Neuronal stem cell (in vitro differentiated cells): ENCODE data around the gene KIRREL2.

ENCODE experiments used
- DNase-seq: peaks from one replicate; pipeline ENCODE4 v3.0.0-alpha.2; 2013; ENCODE audit warnings: low spot score
- H2AFZ ChIP-seq: one replicate; pipeline ENCODE4 v1.6.1; 2013; ENCODE audit warnings: mild to moderate bottlenecking, low read length, inconsistent platforms
- H2AK5ac ChIP-seq: 2 replicates; pipeline ENCODE4 v1.6.1; 2013; ENCODE audit warnings: low read depth, mild to moderate bottlenecking, inconsistent platforms, low read length, moderate library complexity, mixed read lengths
- H2BK120ac ChIP-seq: 2 replicates; pipeline ENCODE4 v1.6.1; 2013; ENCODE audit warnings: low read depth, mild to moderate bottlenecking, inconsistent platforms, low read length, moderate library complexity, mixed read lengths
- H2BK12ac ChIP-seq: one replicate; pipeline ENCODE4 v1.6.1; 2013; ENCODE audit warnings: low read length, inconsistent platforms
- H2BK15ac ChIP-seq: 2 replicates; pipeline ENCODE4 v1.6.1; 2013; ENCODE audit warnings: mild to moderate bottlenecking, low read length, inconsistent platforms, mixed read lengths
- H2BK5ac ChIP-seq: one replicate; pipeline ENCODE4 v1.6.1; 2013; ENCODE audit warnings: inconsistent platforms, mild to moderate bottlenecking, low read length, moderate library complexity
- H3K14ac ChIP-seq: one replicate; pipeline ENCODE4 v1.6.1; 2013; ENCODE audit warnings: low read length, inconsistent platforms
- H3K18ac ChIP-seq: 2 replicates; pipeline ENCODE4 v1.6.1; 2013; ENCODE audit warnings: low read length, inconsistent platforms
- H3K23ac ChIP-seq: 2 replicates; pipeline ENCODE4 v1.6.1; 2013; ENCODE audit warnings: low read depth, mild to moderate bottlenecking, mixed read lengths, low read length, inconsistent platforms; ENCODE audit not compliant: poor library complexity
- H3K27ac ChIP-seq: replicated peaks from 3 replicates; pipeline ENCODE4 v1.5.1; 2013; ENCODE audit warnings: low read length, inconsistent platforms
- H3K27me3 ChIP-seq, 3 experiments: 2 replicates each; pipeline ENCODE4 v1.6.1; 2013; ENCODE audit warnings: low read length in 3 of 3, mild to moderate bottlenecking in 2 of 3, inconsistent platforms in 1 of 3, low read depth in 1 of 3, mixed read lengths in 1 of 3, moderate library complexity in 1 of 3; ENCODE audit not compliant: control insufficient read depth in 3 of 3, insufficient read depth in 3 of 3
- H3K36me3 ChIP-seq, 2 donors: replicated peaks in 1 of 2; 2 replicates each; pipeline ENCODE4 v1.6.1; 2013; ENCODE audit warnings: low read length in 2 of 2; ENCODE audit not compliant: control insufficient read depth in 2 of 2, insufficient read depth in 2 of 2
- H3K4ac ChIP-seq: 2 replicates; pipeline ENCODE4 v1.6.1; 2013; ENCODE audit warnings: inconsistent platforms, mild to moderate bottlenecking, low read length, moderate library complexity
- H3K4me1 ChIP-seq, 2 donors: 1 replicate in 1 of 2; 2 replicates in 1 of 2; pipeline ENCODE4 v1.6.1; 2013; ENCODE audit warnings: low read length in 2 of 2, low read depth in 1 of 2; ENCODE audit not compliant: control insufficient read depth in 2 of 2, insufficient read depth in 1 of 2
- H3K4me2 ChIP-seq: one replicate; pipeline ENCODE4 v1.6.1; 2013; ENCODE audit warnings: mild to moderate bottlenecking, low read length, inconsistent platforms; ENCODE audit not compliant: insufficient read depth, poor library complexity, severe bottlenecking
- H3K4me3 ChIP-seq, 2 donors: 2 replicates each; pipeline ENCODE4 v1.5.1; 2013; ENCODE audit warnings: low read length in 2 of 2, mild to moderate bottlenecking in 2 of 2, inconsistent platforms in 1 of 2, moderate library complexity in 1 of 2
- H3K79me1 ChIP-seq: one replicate; pipeline ENCODE4 v1.6.1; 2013; ENCODE audit warnings: low read depth, mild to moderate bottlenecking, inconsistent platforms, low read length, moderate library complexity
- H3K9ac ChIP-seq: one replicate; pipeline ENCODE4 v1.6.1; 2013; ENCODE audit warnings: mild to moderate bottlenecking, low read depth, low read length, inconsistent platforms; ENCODE audit not compliant: poor library complexity
- H3K9me3 ChIP-seq, 2 donors: replicated peaks in 1 of 2; 2 replicates each; pipeline versions ENCODE3 to v1.6.1; 2013; ENCODE audit warnings: low read length in 2 of 2, mild to moderate bottlenecking in 2 of 2, inconsistent platforms in 1 of 2, low read depth in 1 of 2, mixed read lengths in 1 of 2, moderate library complexity in 1 of 2; ENCODE audit not compliant: control insufficient read depth in 2 of 2, insufficient read depth in 1 of 2
- H4K8ac ChIP-seq: one replicate; pipeline ENCODE4 v1.6.1; 2013; ENCODE audit warnings: low read depth, mild to moderate bottlenecking, inconsistent platforms, low read length, moderate library complexity
- H4K91ac ChIP-seq: one replicate; pipeline ENCODE4 v1.6.1; 2013; ENCODE audit warnings: low read length, low read depth, mild to moderate bottlenecking, inconsistent platforms; ENCODE audit not compliant: poor library complexity
- WGBS, 2 donors: extraction: QIAGEN DNeasy Blood & Tissue Kit; methylation state at CpG; one replicate each; pipeline ENCODE4 v1.1.7; 2013; ENCODE audit warnings: missing lambda C conversion rate in 2 of 2, mixed read lengths in 1 of 2; ENCODE audit not compliant: insufficient read length in 2 of 2, insufficient replicate concordance in 1 of 2; ENCODE audit errors: extremely low coverage in 2 of 2; 5-methylcytosine and 5-hydroxymethylcytosine counted together

The KIRREL2 gene

GRCh38 chr19:35852029-35852780, 4.5 kb upstream of the KIRREL2 start, which contains the start of gene NPHS1:
NPHS1 (minus strand) TSS chr19:35852504; CDS start chr19:35851837, 667 bp downstream.
- H3K4me1 ChIP-seq, result peaks cover 19 to 22% of the 10 kb centered on the region in 2 donors
- no peak within 1 kb of the TSS for H2BK120ac ChIP-seq
- peaks cover 0 to 44% (median 6%) of the 10 kb centered on the region in 3 experiments for H3K27me3 ChIP-seq

GRCh38 chr19:35853038-35853756, 3.5 kb upstream of the KIRREL2 start:
- 100% methylated on average over 2 of the region's 8 CpGs; no CpG with 5 or more reads in 1 of the 2 donors for WGBS, 2 donors
- Histone ChIP-seq H4K91ac (no peak overlapping the region), H3K9me3 (no peaks in the 10 kb centered on the region), H3K4me3 (no peak overlapping the region), H3K4ac (no peak overlapping the region), H2BK15ac (no peak overlapping the region), H3K14ac (no peak overlapping the region), H3K36me3 (no peaks in the 10 kb centered on the region), H3K27ac (no peak overlapping the region), H2BK5ac (no peak overlapping the region), H3K4me1 (peaks cover 19 to 24% of the 10 kb centered on the region in 2 donors), H2AFZ (no peak overlapping the region), H3K23ac (no peak overlapping the region), H3K18ac (no peak overlapping the region), H3K27me3 (peaks cover 0 to 34% (median 11%) of the 10 kb centered on the region in 3 experiments), H2BK120ac (no peak overlapping the region), H3K4me2 (no peak overlapping the region), H4K8ac (no peak overlapping the region), H3K79me1 (peaks cover 2% of the 10 kb centered on the region), H2AK5ac (no peak overlapping the region), H2BK12ac (no peak overlapping the region), H3K9ac (no peak overlapping the region)
- DNase-seq, result no peak

More at GRCh38 chr19:35852029-35852780, 4.5 kb upstream of the KIRREL2 start, which contains the start of gene NPHS1:
- no peaks in the 10 kb centered on the region for H3K36me3 ChIP-seq
- peak within 1 kb of the TSS; percentile 54 for H2BK12ac ChIP-seq
- no peak within 1 kb of the TSS for H3K4me3 ChIP-seq
- H3K4ac ChIP-seq, result no peak within 1 kb of the TSS
- H3K9ac ChIP-seq, result peak within 1 kb of the TSS; percentile 72
- H4K91ac ChIP-seq, result no peak within 1 kb of the TSS
- no peak within 1 kb of the TSS for H3K4me2 ChIP-seq
- H3K14ac ChIP-seq, result peak within 1 kb of the TSS; percentile 31
- no peak within 1 kb of the TSS for H3K27ac ChIP-seq
- peak within 1 kb of the TSS; percentile 64 for H2AFZ ChIP-seq
- peaks cover 2% of the 10 kb centered on the region for H3K79me1 ChIP-seq
- H3K9me3 ChIP-seq, result no peaks in the 10 kb centered on the region
- peak within 1 kb of the TSS; percentile 7 for H4K8ac ChIP-seq
- H2AK5ac ChIP-seq, result peak within 1 kb of the TSS; percentile 71
- peak within 1 kb of the TSS; percentile 71 for H2BK5ac ChIP-seq
- no peak for DNase-seq
- peak within 1 kb of the TSS; percentile 96 for H3K23ac ChIP-seq
- WGBS, 2 donors, result no CpG with 5 or more reads among the region's 9 CpGs
- H3K18ac ChIP-seq, result peak within 1 kb of the TSS; percentile 92
- H2BK15ac ChIP-seq, result peak within 1 kb of the TSS; percentile 97

DNA sequence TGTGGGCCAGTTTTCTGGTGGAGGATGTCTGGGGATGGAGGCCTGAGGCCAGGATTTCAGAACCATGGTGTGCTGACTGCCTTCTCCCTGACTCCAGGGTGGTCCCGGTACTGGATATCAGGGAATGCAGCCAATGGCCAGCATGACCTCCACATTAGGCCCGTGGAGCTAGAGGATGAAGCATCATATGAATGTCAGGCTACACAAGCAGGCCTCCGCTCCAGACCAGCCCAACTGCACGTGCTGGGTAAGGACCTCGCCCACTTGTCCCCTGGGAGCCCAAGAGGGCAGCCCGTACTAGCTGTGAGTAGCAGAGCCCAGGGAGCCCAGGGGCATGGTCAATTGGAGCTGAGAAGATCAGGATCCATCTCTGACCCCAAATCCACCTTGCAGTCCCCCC, 1.6 kb downstream of the KIRREL2 start:
- no peak for DNase-seq

DNA sequence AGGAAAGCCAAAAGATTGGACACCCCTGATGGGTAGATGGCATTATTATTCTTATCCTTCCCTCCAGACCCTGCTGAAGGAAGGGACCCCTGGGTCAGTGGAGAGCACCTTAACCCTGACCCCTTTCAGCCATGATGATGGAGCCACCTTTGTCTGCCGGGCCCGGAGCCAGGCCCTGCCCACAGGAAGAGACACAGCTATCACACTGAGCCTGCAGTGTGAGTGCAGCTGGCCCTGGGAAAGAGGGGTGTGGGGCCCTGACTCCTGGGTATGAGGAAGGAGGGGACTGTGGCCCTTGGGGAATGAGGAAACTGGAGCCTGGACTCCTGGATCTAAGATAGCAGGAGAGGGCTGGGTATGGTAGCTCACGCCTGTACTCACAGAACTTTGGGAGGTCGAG, 2.7 kb downstream of the KIRREL2 start:
- no peak for DNase-seq

More for the DNA sequence above, 1.6 kb downstream of the KIRREL2 start:
- peak overlapping the region; percentile 36 for H3K9ac ChIP-seq
- no peak overlapping the region for H2BK12ac ChIP-seq
- H3K4me3 ChIP-seq, result peak overlapping the region in 1 of 2 donors; percentile 32
- H4K91ac ChIP-seq, result no peak overlapping the region
- peak overlapping the region; percentile 76 for H2AK5ac ChIP-seq
- H2BK15ac ChIP-seq, result peak overlapping the region; percentile 50
- WGBS, 2 donors, result no CpG with 5 or more reads among the region's 6 CpGs
- no peak overlapping the region for H3K14ac ChIP-seq
- H3K4me1 ChIP-seq, result peaks cover 27 to 33% of the 10 kb centered on the region in 2 donors
- H3K36me3 ChIP-seq, result no peaks in the 10 kb centered on the region
- peak overlapping the region; percentile 47 for H3K23ac ChIP-seq
- no peak overlapping the region for H2AFZ ChIP-seq
- H3K4ac ChIP-seq, result no peak overlapping the region
- H3K79me1 ChIP-seq, result no peaks in the 10 kb centered on the region
- H2BK120ac ChIP-seq, result no peak overlapping the region
- H3K27me3 ChIP-seq, result peaks cover 0 to 34% (median 2%) of the 10 kb centered on the region in 3 experiments
- H3K18ac ChIP-seq, result no peak overlapping the region
- no peak overlapping the region for H2BK5ac ChIP-seq
- no peak overlapping the region for H3K4me2 ChIP-seq
- no peaks in the 10 kb centered on the region for H3K9me3 ChIP-seq
- H4K8ac ChIP-seq, result no peak overlapping the region
- no peak overlapping the region for H3K27ac ChIP-seq

More for the DNA sequence above, 2.7 kb downstream of the KIRREL2 start:
- no peaks in the 10 kb centered on the region for H3K9me3 ChIP-seq
- no peak overlapping the region for H3K23ac ChIP-seq
- peaks cover 0 to 34% (median 2%) of the 10 kb centered on the region in 3 experiments for H3K27me3 ChIP-seq
- H2BK15ac ChIP-seq, result no peak overlapping the region
- H2BK120ac ChIP-seq, result no peak overlapping the region
- no peak overlapping the region for H4K8ac ChIP-seq
- H2BK5ac ChIP-seq, result no peak overlapping the region
- no peak overlapping the region for H3K4me3 ChIP-seq
- H3K36me3 ChIP-seq, result peaks cover 0 to 3% of the 10 kb centered on the region in 2 donors
- H3K4me1 ChIP-seq, result peaks cover 27 to 33% of the 10 kb centered on the region in 2 donors
- H3K27ac ChIP-seq, result no peak overlapping the region
- no peak overlapping the region for H3K18ac ChIP-seq
- no peaks in the 10 kb centered on the region for H3K79me1 ChIP-seq
- whole genome bisulfite sequencing, 2 donors, result no CpG with 5 or more reads among the region's 4 CpGs
- no peak overlapping the region for H3K14ac ChIP-seq
- no peak overlapping the region for H3K4ac ChIP-seq
- no peak overlapping the region for H2AFZ ChIP-seq
- peak overlapping the region; percentile 33 for H2BK12ac ChIP-seq
- no peak overlapping the region for H4K91ac ChIP-seq
- H3K9ac ChIP-seq, result no peak overlapping the region
- H2AK5ac ChIP-seq, result no peak overlapping the region
- no peak overlapping the region for H3K4me2 ChIP-seq
